Measurements from ENCODE around the gene NADSYN1. TPM values are rescaled to one million over a fixed set of nuclear protein-coding genes. Genes with fewer than 3 reads are reported as not detected.

The NADSYN1 gene
- 94.6 and 104 TPM in 2 replicates for total RNA-seq

GRCh38 chr11:71453037-71453917, at the start of gene NADSYN1:
Gene NADSYN1 (plus strand): TSS chr11:71453203. CDS start chr11:71453297, 94 bp downstream.

GRCh38 chr11:71448257-71449171, 4.5 kb upstream of the NADSYN1 start, which contains the start of gene DHCR7:
Gene DHCR7 (minus strand): TSS chr11:71448393. CDS start chr11:71444952, 3,441 bp downstream.

GRCh38 chr11:71526796-71527575, 74.0 kb downstream of the NADSYN1 start, which contains the start of gene KRTAP5-7:
Gene KRTAP5-7 (plus strand): TSS chr11:71527267. CDS start chr11:71527301, 34 bp downstream.

DNA sequence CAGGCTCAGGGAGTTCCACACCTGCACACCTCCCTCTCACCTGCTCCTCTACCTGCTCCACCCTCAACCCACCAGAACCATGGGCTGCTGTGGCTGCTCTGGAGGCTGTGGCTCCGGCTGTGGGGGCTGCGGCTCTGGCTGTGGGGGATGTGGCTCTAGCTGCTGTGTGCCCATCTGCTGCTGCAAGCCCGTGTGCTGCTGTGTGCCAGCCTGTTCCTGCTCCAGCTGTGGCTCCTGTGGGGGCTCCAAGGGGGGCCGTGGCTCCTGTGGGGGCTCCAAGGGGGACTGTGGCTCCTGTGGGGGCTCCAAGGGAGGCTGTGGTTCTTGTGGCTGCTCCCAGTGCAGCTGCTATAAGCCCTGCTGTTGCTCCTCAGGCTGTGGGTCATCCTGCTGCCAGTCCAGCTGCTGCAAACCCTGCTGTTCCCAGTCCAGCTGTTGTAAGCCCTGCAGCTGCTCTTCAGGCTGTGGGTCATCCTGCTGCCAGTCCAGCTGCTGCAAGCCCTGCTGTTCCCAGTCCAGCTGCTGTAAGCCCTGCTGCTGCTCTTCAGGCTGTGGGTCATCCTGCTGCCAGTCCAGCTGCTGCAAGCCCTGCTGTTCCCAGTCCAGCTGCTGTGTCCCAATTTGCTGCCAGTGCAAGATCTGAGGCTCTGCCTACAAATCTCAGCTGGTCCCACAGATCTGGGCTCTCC, 85.1 kb downstream of the NADSYN1 start, which contains the start of gene KRTAP5-8:
Gene KRTAP5-8 (plus strand): TSS at position 49 of the 689 bp plus-strand sequence. CDS start 31 bp downstream, at position 80.

GRCh38 chr11:71548120-71548519, 95.1 kb downstream of the NADSYN1 start, which contains the start of gene KRTAP5-9:
Gene KRTAP5-9 (plus strand): TSS chr11:71548420. CDS start chr11:71548658, 238 bp downstream.

Other genes with a start within 250 kb of the NADSYN1 start
- gene SHANK2, start 200.6 kb upstream of the NADSYN1 start, total RNA-seq, result 1.3 TPM in 1 of 2 replicates, not detected in the other
- gene DHCR7, start 4.8 kb upstream of the NADSYN1 start, total RNA-seq, result 25.1 and 26.7 TPM in 2 replicates
- not detected in 2 replicates for gene KRTAP5-7, start 74.1 kb downstream of the NADSYN1 start, total RNA-seq
- not detected in 2 replicates for gene KRTAP5-8, start 84.8 kb downstream of the NADSYN1 start, total RNA-seq
- not detected in 2 replicates for gene KRTAP5-9, start 95.2 kb downstream of the NADSYN1 start, total RNA-seq
- not detected in 2 replicates for gene KRTAP5-10, start 112.4 kb downstream of the NADSYN1 start, total RNA-seq
- not detected in 2 replicates for gene KRTAP5-11, start 129.7 kb downstream of the NADSYN1 start, total RNA-seq